HepG2 (cell line): ENCODE data around the gene CSNK2A1. TPM values are rescaled to one million over a fixed set of nuclear protein-coding genes. Genes with fewer than 3 reads are reported as not detected.

Experiments used
- ARID4A ChIP-seq: sonication (generic); formaldehyde crosslinking; IDR thresholded peaks from 2 replicates; pipeline ENCODE4 v1.5.0; 2020; ENCODE audit warnings: mild to moderate bottlenecking, missing genetic modification reagents, borderline replicate concordance
- BHLHE40 ChIP-seq: IDR thresholded peaks from 2 replicates; pipeline ENCODE4 v1.6.1; 2011; ENCODE audit warnings: low read length, improper control_type of control experiment
- CSRNP2 ChIP-seq: sonication (generic); formaldehyde crosslinking; conservative IDR thresholded peaks from 2 replicates; pipeline ENCODE4 v1.8.0; 2022; ENCODE audit warnings: low read depth, missing genetic modification reagents
- E2F2 ChIP-seq: sonication (generic); formaldehyde crosslinking; IDR thresholded peaks from 2 replicates; pipeline ENCODE4 v1.4.0; 2020; ENCODE audit warnings: missing genetic modification reagents, borderline replicate concordance
- FOXA3 ChIP-seq: IDR thresholded peaks from 2 replicates; pipeline ENCODE4 v1.6.1; 2016; ENCODE audit warnings: missing genetic modification reagents, missing compliant biosample characterization
- HMG20A ChIP-seq: IDR thresholded peaks from 2 replicates; pipeline ENCODE4 v1.6.1; 2016; ENCODE audit warnings: borderline replicate concordance
- MBNL3 ChIP-seq: fragments of 250-450 bp; sonication (Bioruptor Pico); conservative IDR thresholded peaks from 2 replicates; pipeline ENCODE4 v1.8.0; 2022; ENCODE audit warnings: mild to moderate bottlenecking, inconsistent platforms
- NAIF1 ChIP-seq: sonication (generic); formaldehyde crosslinking; IDR thresholded peaks from 2 replicates; pipeline ENCODE4 v1.5.0; 2020; ENCODE audit warnings: mild to moderate bottlenecking, missing genetic modification reagents, borderline replicate concordance
- NR1H2 ChIP-seq: sonication (generic); formaldehyde crosslinking; IDR thresholded peaks from 2 replicates; pipeline ENCODE4 v1.8.1; 2022; ENCODE audit warnings: low read depth, missing genetic modification reagents, borderline replicate concordance
- XBP1 ChIP-seq: sonication (generic); formaldehyde crosslinking; IDR thresholded peaks from 2 replicates; pipeline ENCODE4 v1.5.0; 2020; ENCODE audit warnings: missing genetic modification reagents
- ZBTB26 ChIP-seq: IDR thresholded peaks from 2 replicates; pipeline ENCODE4 v1.6.1; 2016; ENCODE audit warnings: missing compliant biosample characterization, missing genetic modification reagents, borderline replicate concordance
- ZBTB34 ChIP-seq: sonication (generic); formaldehyde crosslinking; IDR thresholded peaks from 2 replicates; pipeline ENCODE4 v1.8.0; 2022; ENCODE audit warnings: mild to moderate bottlenecking, missing genetic modification reagents
- ZFP36L1 ChIP-seq: sonication (generic); formaldehyde crosslinking; IDR thresholded peaks from 2 replicates; pipeline ENCODE4 v1.8.0; 2022; ENCODE audit warnings: mild to moderate bottlenecking, missing genetic modification reagents, moderate library complexity
- ZFY ChIP-seq: sonication (generic); formaldehyde crosslinking; IDR thresholded peaks from 2 replicates; pipeline ENCODE4 v1.4.0; 2020; ENCODE audit warnings: missing genetic modification reagents
- ZNF503 ChIP-seq: sonication (generic); formaldehyde crosslinking; IDR thresholded peaks from 2 replicates; pipeline ENCODE4 v1.4.0; 2020; ENCODE audit warnings: missing genetic modification reagents
- ZNF674 ChIP-seq: sonication (generic); formaldehyde crosslinking; IDR thresholded peaks from 2 replicates; pipeline ENCODE4 v1.5.0; 2020; ENCODE audit warnings: low read depth, mild to moderate bottlenecking, missing genetic modification reagents
- ZNF749 ChIP-seq: sonication (generic); formaldehyde crosslinking; IDR thresholded peaks from 2 replicates; pipeline ENCODE4 v1.8.0; 2022; ENCODE audit warnings: mild to moderate bottlenecking, missing genetic modification reagents, moderate library complexity, borderline replicate concordance
- ZSCAN22 ChIP-seq: sonication (generic); formaldehyde crosslinking; IDR thresholded peaks from 2 replicates; pipeline ENCODE4 v1.4.0; 2020; ENCODE audit warnings: mild to moderate bottlenecking, missing genetic modification reagents
- polyA plus RNA-seq, 8 experiments: library from polyadenylated mRNA; depleted of rRNA in 3 of 8; stranded (reverse) in 7 of 8; unstranded in 1 of 8; fragments of >200 nt; fragmentation: Illumina TruSeq in 4 of 8; extraction: Trizol in 4 of 8; gene quantifications; 2 replicates each; pipeline versions ENCODE4 v1.2.1 to v1.2.3, GENCODE V29; 2011 to 2016; ENCODE audit warnings: low read depth in 4 of 8, missing spikeins in 1 of 8, mixed read lengths in 1 of 8; ENCODE audit not compliant: insufficient read depth in 1 of 8
- total RNA-seq, 5 experiments: library from RNA; depleted of rRNA; stranded (reverse); fragments of >200 nt; fragmentation: Illumina TruSeq; extraction: Trizol; gene quantifications; 2 replicates each; pipeline ENCODE4 v1.2.3, GENCODE V29; 2016; ENCODE audit warnings: low read depth in 1 of 5

The CSNK2A1 gene
- total and polyA plus RNA-seq, 2 of the 13 experiments (the other 11 are each of a cell fraction or from before 2014, with no cell fraction given): 153 to 231 TPM

GRCh38 chr20:544153-544725, 649 bp upstream of the CSNK2A1 start (continued):
- no peak for TF ChIP-seq NAIF1 (CRISPR knock-in tag)
- no peak for TF ChIP-seq ZBTB34 (CRISPR knock-in tag)
- TF ChIP-seq ZNF749 (CRISPR knock-in tag): 0 out of 2 replicates have a peak, but pooled peaks have one; percentile 17
- TF ChIP-seq CSRNP2: no peak
- TF ChIP-seq ZNF503: no peak
- peak; percentile 28; the same call in 1 of the 2 replicates for TF ChIP-seq ZFP36L1 (CRISPR knock-in tag)
- TF ChIP-seq NR1H2 (CRISPR knock-in tag): no peak
- TF ChIP-seq HMG20A: no peak
- TF ChIP-seq ARID4A: no peak
- TF ChIP-seq ZNF674 (CRISPR knock-in tag): no peak
- TF ChIP-seq XBP1 (CRISPR knock-in tag): no peak
- no peak for TF ChIP-seq E2F2 (CRISPR knock-in tag)
- TF ChIP-seq ZFY: no peak
- no peak for TF ChIP-seq MBNL3
- TF ChIP-seq ZSCAN22: no peak
- no peak for TF ChIP-seq FOXA3 (CRISPR knock-in tag)
- TF ChIP-seq ZBTB26 (CRISPR knock-in tag): peak; percentile 29; the same call in 1 of the 2 replicates
- TF ChIP-seq BHLHE40: no peak
